K562 (cell line): ENCODE results near the gene MICOS13. TPM values are rescaled to one million over a fixed set of nuclear protein-coding genes. Genes with fewer than 3 reads are reported as not detected.
A peak's percentile ranks its signal among the peaks of the same experiment; 100 is the strongest.

Source experiments
- ATF6 ChIP-seq: sonication (generic); formaldehyde crosslinking; IDR thresholded peaks from 2 replicates; pipeline ENCODE4 v1.4.0; 2020; ENCODE audit warnings: mild to moderate bottlenecking, missing genetic modification reagents
- CBX1 ChIP-seq: sonication (generic); IDR thresholded peaks from 2 replicates; pipeline ENCODE4 v1.6.1; 2016; ENCODE audit warnings: antibody characterized with exemption, low read depth, mild to moderate bottlenecking
- CBX5 ChIP-seq: IDR thresholded peaks from 2 replicates; pipeline ENCODE4 v1.6.1; 2014; ENCODE audit warnings: low read depth, borderline replicate concordance
- EGR1 ChIP-seq: fragments of 450-650 bp; conservative IDR thresholded peaks from 2 replicates; pipeline ENCODE4 v1.6.1; 2017; ENCODE audit warnings: mild to moderate bottlenecking
- FIP1L1 ChIP-seq: fragments of 200-400 bp; formaldehyde crosslinking; IDR thresholded peaks from 2 replicates; pipeline ENCODE4 v1.6.1; 2018; ENCODE audit warnings: mild to moderate bottlenecking, low read depth, low read length; ENCODE audit not compliant: poor library complexity, severe bottlenecking
- GABPA ChIP-seq: fragments of 200-800 bp; sonication (Bioruptor generic); conservative IDR thresholded peaks from 2 replicates; pipeline ENCODE4 v1.6.1; 2016; ENCODE audit warnings: low read depth, missing genetic modification characterization, missing compliant biosample characterization
- GTF2B ChIP-seq: IDR thresholded peaks from 2 replicates; pipeline ENCODE4 v1.6.1; 2011; ENCODE audit not compliant: insufficient read length; ENCODE audit errors: extremely low read depth
- HCFC1 ChIP-seq: IDR thresholded peaks from 2 replicates; pipeline ENCODE4 v1.6.1; 2012; ENCODE audit warnings: low read depth, low read length, improper control_type of control experiment
- ILF3 ChIP-seq: fragments of 450-650 bp; IDR thresholded peaks from 2 replicates; pipeline ENCODE4 v1.6.1; 2018; ENCODE audit warnings: antibody characterized with exemption, mild to moderate bottlenecking, moderate library complexity, borderline replicate concordance
- MAZ ChIP-seq, 2 experiments: fragments of 450-650 bp in 1 of 2; sonication (generic) in 1 of 2; formaldehyde crosslinking; IDR thresholded peaks in 1 of 2; conservative IDR thresholded peaks in 1 of 2; 2 replicates each; pipeline versions ENCODE4 v1.4.0 to v1.5.0; 2020; ENCODE audit warnings: mild to moderate bottlenecking in 1 of 2, missing genetic modification reagents in 1 of 2
- MEIS2 ChIP-seq: fragments of 450-650 bp; IDR thresholded peaks from 2 replicates; pipeline ENCODE4 v1.6.1; 2014; ENCODE audit warnings: mild to moderate bottlenecking; ENCODE audit not compliant: partially characterized antibody
- NFATC3 ChIP-seq: fragments of 450-650 bp; IDR thresholded peaks from 2 replicates; pipeline ENCODE4 v1.6.1; 2017; ENCODE audit warnings: mild to moderate bottlenecking
- PHF8 ChIP-seq: fragments of 200-600 bp; sonication (generic); IDR thresholded peaks from 2 replicates; pipeline ENCODE4 v1.6.1; 2012; ENCODE audit warnings: mixed run types, mild to moderate bottlenecking, inconsistent platforms, low read length, moderate library complexity, borderline replicate concordance
- SIN3A ChIP-seq, 2 experiments: fragments of 150-350 bp in 1 of 2; IDR thresholded peaks; 2 replicates each; pipeline ENCODE4 v1.6.1; 2011 to 2016; ENCODE audit warnings: borderline replicate concordance in 2 of 2, low read depth in 2 of 2, low read length in 2 of 2, mild to moderate bottlenecking in 2 of 2, moderate library complexity in 2 of 2; ENCODE audit not compliant: control insufficient read depth in 1 of 2
- SMAD4 ChIP-seq: fragments of 250-450 bp; sonication (Bioruptor Pico); conservative IDR thresholded peaks from 2 replicates; pipeline ENCODE4 v1.8.0; 2021; ENCODE audit warnings: inconsistent platforms, mild to moderate bottlenecking, moderate library complexity
- SUPT5H ChIP-seq: fragments of 450-650 bp; IDR thresholded peaks from 2 replicates; pipeline ENCODE4 v1.6.1; 2016
- YY1 ChIP-seq, 3 experiments: IDR thresholded peaks; 2 replicates each; pipeline ENCODE4 v1.6.1; 2011; ENCODE audit warnings: low read length in 2 of 3, mild to moderate bottlenecking in 2 of 3, moderate library complexity in 2 of 3, borderline replicate concordance in 1 of 3, control low read depth in 1 of 3, low read depth in 1 of 3; ENCODE audit not compliant: insufficient read depth in 3 of 3, insufficient replicate concordance in 2 of 3, control insufficient read depth in 1 of 3, insufficient read length in 1 of 3; ENCODE audit errors: extremely low read depth in 1 of 3
- ZFP36 ChIP-seq: fragments of 150-350 bp; IDR thresholded peaks from 2 replicates; pipeline ENCODE4 v1.6.1; 2018; ENCODE audit warnings: low read length, low read depth; ENCODE audit not compliant: partially characterized antibody
- ZNF384 ChIP-seq: IDR thresholded peaks from 2 replicates; pipeline ENCODE4 v1.6.1; 2012; ENCODE audit warnings: low read depth, low read length, improper control_type of control experiment
- polyA plus RNA-seq, 8 experiments: library from polyadenylated mRNA; depleted of rRNA in 4 of 8; stranded (reverse) in 5 of 8; unstranded in 3 of 8; fragments of >200 nt; fragmentation: Nextera tagmentation in 2 of 8; fragmentation: Illumina TruSeq in 1 of 8; extraction: Ambion mirVana in 2 of 8; extraction: Trizol in 1 of 8; gene quantifications; 2 replicates each; pipeline versions ENCODE4 v1.2.1 to v1.2.3, GENCODE V29; 2011 to 2014; ENCODE audit warnings: inconsistent platforms in 1 of 8, missing spikeins in 1 of 8
- total RNA-seq, 7 experiments: library from RNA; depleted of rRNA in 6 of 7; stranded (reverse); fragments of >200 nt in 6 of 7; fragmentation: Illumina TruSeq in 2 of 7; extraction: Trizol in 2 of 7; gene quantifications; 2 replicates each; pipeline versions ENCODE4 v1.2.1 to v1.2.3, GENCODE V29; 2011 to 2021; ENCODE audit warnings: low replicate concordance in 1 of 7
- TF ChIP-seq, protein P1 (sequence below): sonication (generic); formaldehyde crosslinking; IDR thresholded peaks from 2 replicates; pipeline ENCODE4 v1.9.0; 2022; ENCODE audit warnings: mild to moderate bottlenecking, missing genetic modification reagents

MICOS13 gene
- total and polyA plus RNA-seq, 9 of the 15 experiments (the other 6 are each of a cell fraction or from before 2014, with no cell fraction given), result 15.5 to 220 (median 49.4) TPM

GRCh38 chr19:5686647-5687359, 6.5 kb upstream of the MICOS13 start (continued):
- peak in 1 of 2 experiments; percentile 95 for TF ChIP-seq MAZ (CRISPR knock-in tag; conservative IDR thresholded peaks at IDR 0.05 in 1 of 2, IDR thresholded peaks at IDR 0.05 in 1 of 2)
- no peak for TF ChIP-seq SMAD4 (CRISPR knock-in tag)
- TF ChIP-seq CBX1, result peak; percentile 82
- TF ChIP-seq ILF3, result no peak
- TF ChIP-seq PHF8, result peak; percentile 58; the same call in 1 of the 2 replicates
- TF ChIP-seq, protein P1, sequence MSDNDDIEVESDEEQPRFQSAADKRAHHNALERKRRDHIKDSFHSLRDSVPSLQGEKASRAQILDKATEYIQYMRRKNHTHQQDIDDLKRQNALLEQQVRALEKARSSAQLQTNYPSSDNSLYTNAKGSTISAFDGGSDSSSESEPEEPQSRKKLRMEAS (CRISPR knock-in tag), result peak; percentile 92
- no peak for TF ChIP-seq GTF2B
- no peak for TF ChIP-seq CBX5
- TF ChIP-seq EGR1, result peak; percentile 74
- peak; percentile 53; the same call in 1 of the 2 replicates for TF ChIP-seq SUPT5H
- TF ChIP-seq MEIS2, result peak; percentile 36
- TF ChIP-seq ZNF384, result peak; percentile 41; the same call in 1 of the 2 replicates
- TF ChIP-seq HCFC1, result peak; percentile 24; the same call in 1 of the 2 replicates
- TF ChIP-seq YY1 (IDR thresholded peaks at IDR 0.05; ENCODE audit: borderline replicate concordance in 1 of 3, control insufficient read depth in 1 of 3, extremely low read depth in 1 of 3, insufficient read depth in 3 of 3, insufficient read length in 1 of 3, insufficient replicate concordance in 2 of 3, low read depth in 1 of 3, low read length in 2 of 3), result peak in 1 of 3 experiments; percentile 18
- peak in 1 of 2 experiments; percentile 60; a peak in 1 of 4 replicates for TF ChIP-seq SIN3A (IDR thresholded peaks at IDR 0.05; ENCODE audit: borderline replicate concordance in 2 of 2, control insufficient read depth in 1 of 2, low read depth in 2 of 2, low read length in 2 of 2)
- peak; percentile 99 for TF ChIP-seq ZFP36
- TF ChIP-seq GABPA (tag), result 0 out of 2 replicates have a peak, but pooled peaks have one; percentile 32
- TF ChIP-seq NFATC3, result no peak
- TF ChIP-seq ATF6, result no peak
- peak; percentile 91 for TF ChIP-seq FIP1L1
